ENCODE data around the gene DNAH17. TPM values are rescaled to one million over a fixed set of nuclear protein-coding genes. Genes with fewer than 3 reads are reported as not detected.

DNAH17 gene
- total and polyA plus RNA-seq, 8 donors: 0.64 to 7.2 (median 3.6) TPM

DNA sequence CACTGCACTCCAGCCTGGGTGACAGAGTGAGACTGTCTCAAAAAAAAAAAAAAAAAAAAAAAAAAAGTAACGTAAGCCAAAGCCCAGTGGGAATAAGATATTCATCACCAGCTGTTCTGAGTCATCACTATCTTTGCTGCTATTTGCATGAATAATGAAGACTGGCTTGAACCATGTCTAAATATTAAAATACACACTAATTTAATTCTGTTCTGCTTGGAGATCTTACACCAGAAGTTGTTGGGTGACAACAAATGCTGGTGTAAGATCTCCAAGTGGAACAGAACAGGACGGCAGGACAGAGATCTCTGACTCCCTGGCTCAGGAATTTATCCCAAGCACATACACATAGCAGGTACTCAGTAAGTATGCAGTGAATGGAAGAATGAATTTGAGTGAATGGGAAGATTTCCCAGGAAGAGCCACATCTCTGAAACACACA is 19.6 kb downstream of the DNAH17 start:
- no peak overlapping the region for H3K4me3 ChIP-seq
- no peaks in the 10 kb centered on the region for H3K9me3 ChIP-seq
- no peak overlapping the region for H3K27ac ChIP-seq
- intact Hi-C loops (cut with DNase I): no loop called here
- H3K27me3 ChIP-seq: no peaks in the 10 kb centered on the region
- DNase-seq: no peak
- no peaks in the 10 kb centered on the region for H3K4me1 ChIP-seq
- TF ChIP-seq, protein P1, sequence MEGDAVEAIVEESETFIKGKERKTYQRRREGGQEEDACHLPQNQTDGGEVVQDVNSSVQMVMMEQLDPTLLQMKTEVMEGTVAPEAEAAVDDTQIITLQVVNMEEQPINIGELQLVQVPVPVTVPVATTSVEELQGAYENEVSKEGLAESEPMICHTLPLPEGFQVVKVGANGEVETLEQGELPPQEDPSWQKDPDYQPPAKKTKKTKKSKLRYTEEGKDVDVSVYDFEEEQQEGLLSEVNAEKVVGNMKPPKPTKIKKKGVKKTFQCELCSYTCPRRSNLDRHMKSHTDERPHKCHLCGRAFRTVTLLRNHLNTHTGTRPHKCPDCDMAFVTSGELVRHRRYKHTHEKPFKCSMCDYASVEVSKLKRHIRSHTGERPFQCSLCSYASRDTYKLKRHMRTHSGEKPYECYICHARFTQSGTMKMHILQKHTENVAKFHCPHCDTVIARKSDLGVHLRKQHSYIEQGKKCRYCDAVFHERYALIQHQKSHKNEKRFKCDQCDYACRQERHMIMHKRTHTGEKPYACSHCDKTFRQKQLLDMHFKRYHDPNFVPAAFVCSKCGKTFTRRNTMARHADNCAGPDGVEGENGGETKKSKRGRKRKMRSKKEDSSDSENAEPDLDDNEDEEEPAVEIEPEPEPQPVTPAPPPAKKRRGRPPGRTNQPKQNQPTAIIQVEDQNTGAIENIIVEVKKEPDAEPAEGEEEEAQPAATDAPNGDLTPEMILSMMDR (IDR thresholded peaks at IDR 0.05): no peak
- ATAC-seq: no peak
- no peaks in the 10 kb centered on the region for H3K36me3 ChIP-seq

DNA sequence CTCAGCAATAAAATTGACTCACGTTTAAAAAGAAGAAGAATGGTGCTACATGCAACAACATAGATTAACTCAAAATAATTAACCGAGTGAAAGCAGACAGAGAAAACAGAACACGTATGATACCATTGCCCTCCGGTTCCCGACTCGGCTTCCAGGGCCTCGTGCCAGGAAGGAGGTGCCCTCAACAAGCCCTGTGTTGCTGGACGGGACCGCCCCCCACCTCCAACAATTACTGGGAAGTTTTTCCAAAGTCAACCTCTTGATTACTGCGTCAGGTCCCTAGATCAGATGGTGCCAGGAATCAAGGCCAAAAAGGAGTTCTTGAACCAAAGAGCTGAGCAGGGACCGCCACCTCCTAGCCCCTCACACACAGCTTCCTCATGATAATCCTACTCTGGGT is 20.4 kb downstream of the DNAH17 start:
- intact Hi-C loops (cut with DNase I): no loop called here
- no peak for ATAC-seq
- Histone ChIP-seq H3K4me3 (no peak overlapping the region), H3K9me3 (no peaks in the 10 kb centered on the region), H3K27ac (no peak overlapping the region), H3K36me3 (no peaks in the 10 kb centered on the region), H3K4me1 (no peaks in the 10 kb centered on the region), H3K27me3 (no peaks in the 10 kb centered on the region)
- DNase-seq: no peak
- TF ChIP-seq, protein P1 (IDR thresholded peaks at IDR 0.05): no peak

DNA sequence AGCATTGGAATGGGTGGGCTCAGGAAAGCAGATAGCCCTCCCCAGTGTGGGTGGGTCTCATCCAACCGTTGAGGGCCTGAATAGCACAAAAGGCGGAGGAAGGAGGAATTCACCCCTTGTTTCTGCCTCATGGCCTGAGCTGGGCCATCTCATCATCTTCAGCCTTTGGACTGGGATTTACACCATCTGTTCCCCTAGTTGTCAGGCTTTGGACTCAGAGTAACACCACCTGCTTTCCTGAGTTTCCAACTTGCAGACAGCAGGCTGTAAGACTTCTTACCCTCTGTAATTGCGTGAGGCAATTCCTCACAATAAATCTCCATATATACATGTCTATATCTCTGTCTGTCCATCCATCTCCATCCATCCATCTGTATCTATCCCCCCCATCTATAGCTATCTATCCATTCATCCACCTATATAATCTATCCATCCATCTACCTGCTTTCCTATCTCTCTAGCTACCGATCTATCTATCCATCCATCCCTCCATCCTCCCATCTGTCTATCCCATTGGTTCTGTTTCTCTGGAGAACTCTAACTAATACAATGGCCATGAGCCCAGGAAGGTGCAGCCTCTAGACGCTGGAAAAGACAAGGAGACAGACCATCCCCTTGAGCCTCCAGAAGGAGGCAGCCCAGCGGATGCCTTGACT is 21.3 kb downstream of the DNAH17 start:
- Histone ChIP-seq H3K9me3 (no peaks in the 10 kb centered on the region), H3K4me1 (no peaks in the 10 kb centered on the region), H3K4me3 (no peak overlapping the region), H3K36me3 (no peaks in the 10 kb centered on the region), H3K27me3 (no peaks in the 10 kb centered on the region), H3K27ac (no peak overlapping the region)
- ATAC-seq (no peak), DNase-seq (no peak)
- TF ChIP-seq, protein P1 (IDR thresholded peaks at IDR 0.05): no peak
- intact Hi-C loops (cut with DNase I): no loop called here

DNA sequence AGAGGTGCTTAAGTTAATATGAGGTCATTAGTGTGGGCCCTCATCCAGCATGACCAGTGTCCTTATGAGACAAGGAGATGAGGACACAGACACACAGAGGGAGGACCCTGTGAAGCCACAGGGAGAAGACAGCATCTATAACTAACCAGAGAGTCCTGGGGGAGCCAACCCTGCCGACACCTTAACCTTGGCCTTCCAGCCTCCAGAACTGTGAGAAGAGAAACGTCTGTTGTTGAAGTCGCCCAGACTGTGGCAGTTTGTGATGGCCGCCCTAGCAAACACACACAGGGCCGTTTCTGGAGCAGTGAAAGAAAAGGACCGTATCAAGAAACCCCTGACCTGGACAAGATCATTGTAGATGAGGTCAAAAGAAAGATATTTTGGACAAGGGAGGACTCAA is 26.7 kb downstream of the DNAH17 start:
- DNase-seq: no peak
- Histone ChIP-seq H3K27me3 (no peaks in the 10 kb centered on the region), H3K9me3 (peaks cover 0 to 6% of the 10 kb centered on the region in 2 donors), H3K36me3 (no peaks in the 10 kb centered on the region), H3K4me1 (no peaks in the 10 kb centered on the region), H3K4me3 (no peak overlapping the region), H3K27ac (no peak overlapping the region)
- TF ChIP-seq, protein P1 (IDR thresholded peaks at IDR 0.05): no peak
- intact Hi-C loops (cut with DNase I): no loop called here
- ATAC-seq: no peak

DNA sequence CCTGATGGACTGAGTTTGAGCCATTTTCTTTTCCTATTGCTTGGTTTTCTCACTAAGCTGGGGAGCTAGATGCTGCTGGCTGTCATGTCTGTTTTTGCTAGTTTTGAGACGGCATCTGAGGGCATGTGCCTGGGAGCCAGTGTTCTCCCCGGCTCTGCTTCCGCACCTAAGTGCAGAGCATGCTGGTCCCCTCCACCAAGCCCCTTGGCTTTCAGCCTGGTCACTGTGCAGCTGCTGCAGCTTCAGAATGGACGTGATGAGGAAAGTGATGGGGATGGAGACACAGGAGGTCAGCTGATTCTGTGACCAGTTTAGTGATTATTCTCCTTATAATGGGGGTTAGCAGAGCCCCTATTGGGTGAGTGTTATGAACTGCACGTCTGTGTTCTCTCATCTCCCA is 28.5 kb downstream of the DNAH17 start:
- ATAC-seq: no peak
- H3K27me3 ChIP-seq: no peaks in the 10 kb centered on the region
- no peak overlapping the region for H3K4me3 ChIP-seq
- no peak overlapping the region for H3K27ac ChIP-seq
- no peak for DNase-seq
- H3K9me3 ChIP-seq: peaks cover 0 to 6% of the 10 kb centered on the region in 2 donors
- intact Hi-C loops (cut with DNase I): no loop called here
- H3K4me1 ChIP-seq: no peaks in the 10 kb centered on the region
- TF ChIP-seq, protein P1 (IDR thresholded peaks at IDR 0.05): no peak
- no peaks in the 10 kb centered on the region for H3K36me3 ChIP-seq
